Mesodermal cell (in vitro differentiated cells): ENCODE measurements around the gene URGCP.

Experiments used
- H3K27ac ChIP-seq: 2 replicates; pipeline ENCODE4 v1.7.0; 2013; ENCODE audit warnings: mild to moderate bottlenecking, low read depth, low read length, moderate library complexity; ENCODE audit not compliant: severe bottlenecking
- H3K36me3 ChIP-seq: 2 replicates; pipeline ENCODE4 v1.7.1; 2013; ENCODE audit warnings: mild to moderate bottlenecking, low read length, moderate library complexity; ENCODE audit not compliant: control insufficient read depth, insufficient read depth
- H3K4me1 ChIP-seq: one replicate; pipeline ENCODE4 v1.7.1; 2013; ENCODE audit warnings: mild to moderate bottlenecking, low read length; ENCODE audit not compliant: insufficient read depth, control insufficient read depth, poor library complexity, severe bottlenecking
- H3K4me3 ChIP-seq: 2 replicates; pipeline ENCODE4 v1.7.0; 2013; ENCODE audit warnings: low read length, control low read depth, mild to moderate bottlenecking; ENCODE audit not compliant: insufficient read depth, poor library complexity, severe bottlenecking; ENCODE audit errors: extremely low read depth
- H3K9me3 ChIP-seq: 2 replicates; pipeline ENCODE4 v1.7.1; 2013; ENCODE audit warnings: mild to moderate bottlenecking, low read length, moderate library complexity; ENCODE audit not compliant: control insufficient read depth
- WGBS, 2 experiments: methylation state at CpG; one replicate each; pipeline ENCODE4 v1.1.5; 2013; ENCODE audit warnings: missing lambda C conversion rate in 2 of 2; ENCODE audit not compliant: insufficient coverage in 2 of 2; 5-methylcytosine and 5-hydroxymethylcytosine counted together

Gene URGCP

DNA sequence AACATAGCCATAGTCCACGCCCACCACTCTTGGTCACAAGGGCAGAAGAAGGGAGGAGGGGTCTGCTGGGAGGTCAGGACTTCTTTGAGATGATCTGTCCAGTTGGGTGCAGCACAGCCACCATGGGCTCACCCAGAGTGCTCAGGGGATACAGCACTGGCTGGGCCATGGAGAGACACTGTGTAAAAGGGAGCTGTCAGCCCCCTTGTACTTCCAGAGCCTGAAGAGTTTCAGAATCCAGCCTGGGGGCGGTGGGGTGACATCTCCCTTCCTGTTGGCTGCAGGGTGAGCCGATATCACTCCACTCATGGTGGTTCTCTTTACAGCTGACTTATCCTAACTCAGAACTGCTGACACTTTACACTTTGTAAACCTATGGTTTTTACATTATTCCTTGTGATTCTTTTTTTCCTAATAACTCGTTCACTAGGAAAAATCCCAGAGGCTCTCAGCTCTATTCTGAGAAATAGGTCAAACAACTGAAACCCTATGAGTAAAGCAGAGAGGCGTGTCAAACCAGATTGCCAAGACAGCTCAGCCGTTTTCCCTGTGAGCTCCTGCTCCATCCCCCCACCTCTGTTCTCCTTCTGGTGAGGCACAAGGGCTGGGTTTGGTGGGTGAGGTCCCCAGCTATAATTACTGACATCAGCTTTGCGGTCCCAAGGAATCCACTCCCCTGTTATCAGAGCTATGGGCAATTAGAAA lies 33.8 kb downstream of the URGCP start:
- Histone ChIP-seq H3K4me1 (peaks cover 23% of the 10 kb centered on the region), H3K36me3 (peaks cover 14% of the 10 kb centered on the region), H3K27ac (no peak overlapping the region), H3K9me3 (no peaks in the 10 kb centered on the region), H3K4me3 (no peak overlapping the region)
- WGBS, 2 experiments: 77 to 83% methylated on average over 4 to 5 of the region's 7 CpGs

DNA sequence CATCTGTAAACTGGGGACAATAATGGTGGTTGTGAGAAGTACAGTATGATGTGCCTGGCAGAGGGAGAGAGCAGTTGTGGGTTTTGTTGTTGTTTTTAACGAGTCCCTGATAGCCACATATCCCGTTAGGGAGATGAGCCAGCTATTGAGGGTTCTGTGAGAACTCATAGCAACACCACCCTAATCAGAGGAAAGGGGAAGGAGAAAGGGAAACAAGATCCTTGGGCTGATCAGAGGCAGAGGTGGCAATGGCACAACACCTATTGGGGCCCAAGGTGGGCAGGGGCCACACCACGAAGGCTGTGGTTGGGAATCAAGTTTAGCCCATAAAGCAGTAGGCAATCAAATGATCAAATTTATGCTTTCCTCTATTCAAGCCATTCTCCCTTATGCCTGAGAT lies 35.3 kb downstream of the URGCP start:
- no peak overlapping the region for H3K27ac ChIP-seq
- H3K36me3 ChIP-seq: peaks cover 14% of the 10 kb centered on the region
- 84 to 100% methylated on average over 1 to 2 of the region's 3 CpGs for WGBS, 2 experiments
- H3K9me3 ChIP-seq: no peaks in the 10 kb centered on the region
- H3K4me1 ChIP-seq: peaks cover 18% of the 10 kb centered on the region
- H3K4me3 ChIP-seq: no peak overlapping the region

DNA sequence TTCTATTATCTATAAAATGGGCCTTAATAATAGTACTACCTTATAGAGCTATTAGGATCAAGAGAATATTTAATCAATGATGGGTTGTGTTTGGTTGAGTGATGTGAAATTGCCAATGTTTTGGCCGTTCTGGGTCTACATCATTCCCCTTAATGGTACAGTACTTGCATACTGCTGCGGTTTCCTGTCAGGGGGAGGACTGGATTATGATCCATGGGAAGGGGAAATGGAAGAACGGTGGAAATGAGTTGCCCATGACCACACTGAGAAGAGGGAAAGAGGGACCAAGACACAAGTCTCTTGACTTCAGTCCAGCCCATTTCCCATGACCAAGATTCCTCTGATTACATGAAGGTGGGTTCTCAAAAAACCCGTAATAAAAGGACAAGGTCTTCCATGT lies 36.1 kb downstream of the URGCP start:
- H3K4me3 ChIP-seq: no peak overlapping the region
- H3K27ac ChIP-seq: no peak overlapping the region
- peaks cover 18% of the 10 kb centered on the region for H3K4me1 ChIP-seq
- H3K36me3 ChIP-seq: peaks cover 21% of the 10 kb centered on the region
- H3K9me3 ChIP-seq: no peaks in the 10 kb centered on the region
- 93% methylated on average over 3 of the region's 4 CpGs; no CpG with 5 or more reads in 1 of the 2 experiments for WGBS, 2 experiments

DNA sequence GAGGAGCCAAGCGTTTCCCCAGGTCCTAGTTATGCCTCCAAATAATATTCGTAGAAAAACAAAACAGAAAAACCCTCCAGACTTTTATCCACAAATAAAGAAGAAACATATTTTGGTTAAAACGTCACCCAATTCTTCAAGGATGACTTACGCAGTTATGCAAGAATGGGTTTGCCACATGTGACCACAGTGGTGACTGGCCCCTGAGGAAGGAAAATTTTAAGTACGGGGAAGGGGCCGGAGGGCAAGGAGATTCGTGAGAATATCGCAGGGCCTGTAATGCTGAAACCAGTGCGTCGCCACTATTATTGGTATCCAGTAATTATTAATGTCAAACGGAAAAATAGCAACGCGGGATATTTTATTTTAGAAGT lies 36.5 kb downstream of the URGCP start:
- Histone ChIP-seq H3K9me3 (no peaks in the 10 kb centered on the region), H3K36me3 (peaks cover 23% of the 10 kb centered on the region), H3K4me3 (peak overlapping the region; percentile 57), H3K4me1 (peaks cover 18% of the 10 kb centered on the region), H3K27ac (peak overlapping the region; percentile 85)
- WGBS, 2 experiments: 78 to 93% methylated on average over 9 to 11 of the region's 13 CpGs

DNA sequence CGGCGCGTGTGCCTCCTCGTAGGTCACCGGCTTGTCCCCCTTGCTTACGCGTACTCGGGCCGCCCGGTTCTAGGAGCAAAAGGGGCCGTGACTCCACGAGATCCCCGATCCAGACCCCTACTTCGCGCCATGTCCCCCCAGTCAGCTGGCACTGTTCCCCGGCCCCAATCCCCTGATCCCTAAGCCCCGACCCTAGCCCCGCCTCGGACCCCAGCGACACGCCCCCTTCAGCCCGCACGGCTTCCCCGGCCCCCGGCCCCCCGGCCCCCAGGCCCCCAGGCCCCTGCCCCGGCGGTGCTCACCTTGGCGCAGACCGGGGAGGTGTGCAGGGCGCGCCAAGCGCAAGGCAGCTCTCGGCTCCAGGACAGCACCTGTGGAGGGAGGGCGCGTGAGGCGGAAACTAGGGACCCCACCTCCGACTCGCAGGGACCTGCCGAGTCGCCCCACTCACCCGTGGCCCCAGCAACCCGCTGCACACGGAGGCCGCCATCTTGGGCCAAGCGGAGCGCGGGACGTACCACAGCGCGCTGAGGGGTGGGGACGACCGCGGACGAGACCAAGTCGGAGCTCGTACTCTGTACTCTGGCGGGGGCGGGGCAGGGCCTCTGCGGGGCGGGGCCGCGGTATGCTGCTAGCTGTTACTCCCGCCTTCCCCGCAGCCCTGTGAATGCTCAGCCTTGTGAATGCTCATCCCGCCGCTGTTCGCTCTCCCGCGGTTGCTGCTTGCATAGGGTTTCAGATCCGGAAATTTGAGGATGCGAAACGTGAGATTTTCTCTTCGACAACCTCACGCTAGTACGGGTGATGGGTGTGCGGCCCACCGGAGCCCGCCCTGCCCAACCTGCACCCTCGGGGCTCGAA lies 37.2 kb downstream of the URGCP start, which contains the start of gene MRPS24:
Gene MRPS24, minus strand, starts transcription at position 512 of the 861 bp plus-strand sequence. Its CDS starts 22 bp downstream, at position 490.
- Histone ChIP-seq H3K36me3 (peaks cover 23% of the 10 kb centered on the region), H3K4me1 (peaks cover 18% of the 10 kb centered on the region), H3K27ac (peak within 1 kb of the TSS; percentile 85), H3K4me3 (peak within 1 kb of the TSS; percentile 57), H3K9me3 (no peaks in the 10 kb centered on the region)
- 1 to 2% methylated on average over 62 to 64 of the region's 81 CpGs for WGBS, 2 experiments

DNA sequence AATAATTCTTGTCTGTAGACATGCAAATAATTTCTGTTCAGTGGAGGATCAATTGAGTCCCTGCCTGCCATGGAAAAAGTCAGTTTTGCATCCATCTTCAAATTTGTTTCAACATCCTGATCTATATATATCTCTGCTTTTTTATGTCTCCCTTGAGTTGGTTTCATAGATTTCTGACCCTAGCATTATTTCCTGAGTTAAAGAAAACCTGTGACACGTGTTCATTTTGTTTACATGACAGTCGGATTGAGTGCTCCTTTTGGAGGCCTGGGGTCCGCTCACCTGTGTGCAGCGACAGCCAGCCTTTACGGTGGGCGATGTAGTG lies 37.8 kb downstream of the URGCP start:
- Histone ChIP-seq H3K27ac (no peak overlapping the region), H3K4me3 (peak overlapping the region; percentile 57), H3K4me1 (peaks cover 18% of the 10 kb centered on the region), H3K9me3 (no peaks in the 10 kb centered on the region), H3K36me3 (peaks cover 23% of the 10 kb centered on the region)
- WGBS, 2 experiments: 3 to 4% methylated on average over 6 of the region's 6 CpGs

DNA sequence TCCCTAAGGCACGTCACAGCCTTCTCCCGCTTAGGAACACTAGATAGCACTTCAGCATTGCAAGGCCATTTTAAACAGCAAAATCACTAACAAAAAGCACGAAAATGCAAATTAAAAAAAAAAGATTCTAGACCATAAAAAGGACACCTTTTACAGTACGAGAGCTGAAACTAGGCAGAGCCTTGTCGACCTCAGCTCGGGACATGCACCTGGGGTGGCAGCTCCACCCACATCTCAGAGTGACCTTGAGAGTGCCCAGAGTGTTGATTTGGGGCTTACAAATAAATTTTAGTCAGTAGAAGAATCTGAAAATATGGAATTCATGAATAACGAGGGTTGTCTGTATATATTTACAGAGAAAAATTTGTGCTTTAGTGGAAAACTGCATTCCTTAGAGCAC lies 38.2 kb downstream of the URGCP start:
- Histone ChIP-seq H3K4me3 (peak overlapping the region; percentile 57), H3K36me3 (peaks cover 23% of the 10 kb centered on the region), H3K9me3 (no peaks in the 10 kb centered on the region), H3K4me1 (peaks cover 18% of the 10 kb centered on the region), H3K27ac (no peak overlapping the region)
- WGBS, 2 experiments: 82 to 89% methylated on average over 6 to 7 of the region's 7 CpGs

DNA sequence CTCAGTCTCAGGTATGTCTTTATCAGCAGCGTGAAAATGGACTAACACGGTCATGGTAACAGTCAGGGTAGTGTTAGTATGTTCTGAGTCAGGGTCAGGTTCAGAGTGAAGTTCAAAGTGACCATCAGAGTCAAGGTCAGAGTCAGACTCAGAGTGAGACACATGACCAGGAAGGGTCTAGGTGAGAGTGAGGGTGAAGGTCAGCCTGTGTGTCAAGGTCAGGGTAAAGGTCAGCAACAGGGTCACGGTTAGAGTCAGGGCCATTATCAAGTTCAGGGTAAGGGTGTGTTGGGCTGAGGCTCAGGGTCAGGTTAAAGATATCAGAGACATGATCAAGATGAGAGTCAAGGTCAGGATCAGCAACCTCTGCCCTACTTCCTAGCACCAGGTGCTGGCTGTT lies 41.1 kb downstream of the URGCP start:
- Histone ChIP-seq H3K4me1 (peaks cover 6% of the 10 kb centered on the region), H3K4me3 (no peak overlapping the region), H3K9me3 (no peaks in the 10 kb centered on the region), H3K27ac (no peak overlapping the region), H3K36me3 (peaks cover 23% of the 10 kb centered on the region)
- WGBS, 2 experiments: 96 to 98% methylated on average over 3 of the region's 3 CpGs

DNA sequence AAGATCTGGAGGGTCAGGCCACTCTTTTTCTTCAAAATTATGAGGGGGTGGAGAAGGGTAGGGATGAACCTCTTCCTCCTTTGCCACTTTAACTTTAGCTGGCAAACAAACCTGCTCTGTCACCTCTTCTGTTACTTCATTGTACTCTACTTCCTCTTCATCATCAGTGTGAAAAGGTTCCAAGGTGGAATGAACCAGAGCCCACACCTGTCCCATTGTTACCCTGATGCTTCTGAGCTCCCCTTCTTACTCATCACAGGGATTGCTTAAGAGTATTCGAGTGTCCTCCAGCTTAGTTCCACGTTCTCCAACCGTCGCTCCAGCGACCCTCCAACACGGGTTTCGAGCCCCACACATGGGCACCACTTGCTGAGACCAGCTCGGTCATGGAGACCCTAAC lies 42.3 kb downstream of the URGCP start:
- peaks cover 23% of the 10 kb centered on the region for H3K36me3 ChIP-seq
- 89 to 91% methylated on average over 7 of the region's 8 CpGs for WGBS, 2 experiments
- no peaks in the 10 kb centered on the region for H3K9me3 ChIP-seq
- H3K4me1 ChIP-seq: peaks cover 6% of the 10 kb centered on the region
- no peak overlapping the region for H3K27ac ChIP-seq
- H3K4me3 ChIP-seq: no peak overlapping the region

DNA sequence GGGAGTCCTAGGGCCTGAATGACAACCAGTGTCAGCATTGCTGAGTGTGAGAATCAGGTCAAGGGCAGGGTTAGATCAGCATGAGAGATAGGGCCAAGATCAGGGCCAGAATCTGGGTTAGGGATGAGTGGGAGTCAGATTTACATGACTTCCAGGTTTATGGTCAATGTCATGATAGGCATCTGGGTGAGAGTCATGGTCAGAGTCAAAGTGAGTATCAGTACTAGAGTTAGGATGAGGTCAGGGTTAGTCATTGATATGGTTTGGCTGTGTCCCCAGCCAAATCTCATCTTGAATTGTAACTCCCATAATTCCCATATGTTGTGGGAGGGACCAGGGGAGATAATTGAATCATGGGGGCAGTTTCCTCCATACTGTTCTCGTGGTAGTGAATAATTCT lies 49.4 kb downstream of the URGCP start:
- Histone ChIP-seq H3K27ac (no peak overlapping the region), H3K36me3 (no peaks in the 10 kb centered on the region), H3K4me1 (no peaks in the 10 kb centered on the region), H3K4me3 (no peak overlapping the region), H3K9me3 (no peaks in the 10 kb centered on the region)
- 88% methylated on average over 1 of the region's 1 CpG; no CpG with 5 or more reads in 1 of the 2 experiments for WGBS, 2 experiments

DNA sequence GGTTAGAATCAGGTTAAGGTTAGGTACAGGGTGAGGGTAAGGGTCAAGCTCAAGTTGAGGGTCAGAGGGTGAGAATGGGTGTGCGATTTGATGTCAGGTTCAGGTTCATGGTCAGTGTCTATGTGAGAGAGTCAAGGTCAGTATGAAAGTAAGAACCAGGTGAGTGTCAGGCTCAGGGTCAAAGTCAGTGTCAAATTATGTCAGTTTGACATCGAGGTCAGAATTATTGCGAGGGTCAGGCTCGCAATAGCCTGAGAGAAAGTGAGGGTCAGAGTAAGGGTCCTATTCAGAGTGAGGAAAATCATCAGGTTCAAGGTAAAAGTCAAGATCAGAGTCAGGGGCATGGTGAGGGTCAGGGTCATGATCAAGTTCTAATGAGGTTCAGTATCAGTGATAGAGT lies 50.1 kb downstream of the URGCP start:
- Histone ChIP-seq H3K4me1 (no peaks in the 10 kb centered on the region), H3K27ac (no peak overlapping the region), H3K4me3 (no peak overlapping the region), H3K9me3 (no peaks in the 10 kb centered on the region), H3K36me3 (no peaks in the 10 kb centered on the region)
- WGBS, 2 experiments: 92 to 93% methylated on average over 4 of the region's 4 CpGs
